Nephron progenitor cell (in vitro differentiated cells): ENCODE measurements around the gene HMG20A.
"Not testable (repeated sequence)": the region's sequence is repeated elsewhere in the genome, so short reads cannot be mapped to it uniquely, and the experiment has no call there.

Experiments used
- DNase-seq: peaks from one replicate; pipeline ENCODE4 v3.0.0; 2021
- H3K27ac Mint-ChIP-seq: 2 replicates; pipeline ENCODE4 v1.8.0; 2021; ENCODE audit warnings: mild to moderate bottlenecking, moderate library complexity, mixed read lengths
- H3K27me3 Mint-ChIP-seq: 2 replicates; pipeline ENCODE4 v1.8.0; 2021; ENCODE audit warnings: mild to moderate bottlenecking, low read depth, mixed read lengths; ENCODE audit not compliant: poor library complexity
- H3K36me3 Mint-ChIP-seq: 2 replicates; pipeline ENCODE4 v1.8.0; 2021; ENCODE audit warnings: low read depth, mixed read lengths
- H3K4me1 Mint-ChIP-seq: 2 replicates; pipeline ENCODE4 v1.8.0; 2021; ENCODE audit warnings: mixed read lengths
- H3K4me3 Mint-ChIP-seq: 2 replicates; pipeline ENCODE4 v1.8.0; 2021; ENCODE audit warnings: mild to moderate bottlenecking, moderate library complexity, mixed read lengths
- H3K9me3 Mint-ChIP-seq: 2 replicates; pipeline ENCODE4 v1.8.0; 2021; ENCODE audit warnings: mild to moderate bottlenecking, moderate library complexity, mixed read lengths
- TF ChIP-seq, protein P1 (sequence below): fragments of 200-600 bp; sonication (generic); IDR thresholded peaks from 2 replicates; pipeline ENCODE4 v1.5.0; 2021; ENCODE audit warnings: antibody characterized with exemption

The HMG20A gene

DNA sequence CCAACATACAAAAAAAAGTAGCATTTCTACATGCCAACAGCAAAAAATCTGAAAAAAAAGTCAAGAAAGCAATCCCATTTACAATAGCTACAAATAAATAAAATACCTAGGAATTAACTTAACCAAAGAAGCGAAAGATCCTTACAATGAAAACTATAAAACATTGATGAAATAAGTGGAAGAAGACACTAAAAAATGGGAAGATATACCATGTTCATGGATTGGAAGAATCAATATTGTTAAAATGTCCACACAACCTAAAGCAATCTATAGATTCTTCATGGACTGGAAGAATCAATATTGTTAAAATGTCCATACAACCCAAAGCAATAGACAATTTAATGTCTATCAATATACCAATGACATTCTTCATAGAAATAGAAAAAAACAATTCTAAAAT lies 21.8 kb upstream of the HMG20A start:
- Mint-ChIP-seq H3K27me3 (no peaks in the 10 kb centered on the region), H3K27ac (no peak overlapping the region), H3K36me3 (peaks cover 56% of the 10 kb centered on the region), H3K9me3 (peaks cover 69% of the 10 kb centered on the region), H3K4me1 (no peaks in the 10 kb centered on the region), H3K4me3 (no peak overlapping the region)
- DNase-seq, result no peak
- TF ChIP-seq, protein P1, sequence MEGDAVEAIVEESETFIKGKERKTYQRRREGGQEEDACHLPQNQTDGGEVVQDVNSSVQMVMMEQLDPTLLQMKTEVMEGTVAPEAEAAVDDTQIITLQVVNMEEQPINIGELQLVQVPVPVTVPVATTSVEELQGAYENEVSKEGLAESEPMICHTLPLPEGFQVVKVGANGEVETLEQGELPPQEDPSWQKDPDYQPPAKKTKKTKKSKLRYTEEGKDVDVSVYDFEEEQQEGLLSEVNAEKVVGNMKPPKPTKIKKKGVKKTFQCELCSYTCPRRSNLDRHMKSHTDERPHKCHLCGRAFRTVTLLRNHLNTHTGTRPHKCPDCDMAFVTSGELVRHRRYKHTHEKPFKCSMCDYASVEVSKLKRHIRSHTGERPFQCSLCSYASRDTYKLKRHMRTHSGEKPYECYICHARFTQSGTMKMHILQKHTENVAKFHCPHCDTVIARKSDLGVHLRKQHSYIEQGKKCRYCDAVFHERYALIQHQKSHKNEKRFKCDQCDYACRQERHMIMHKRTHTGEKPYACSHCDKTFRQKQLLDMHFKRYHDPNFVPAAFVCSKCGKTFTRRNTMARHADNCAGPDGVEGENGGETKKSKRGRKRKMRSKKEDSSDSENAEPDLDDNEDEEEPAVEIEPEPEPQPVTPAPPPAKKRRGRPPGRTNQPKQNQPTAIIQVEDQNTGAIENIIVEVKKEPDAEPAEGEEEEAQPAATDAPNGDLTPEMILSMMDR, result no peak

- no peaks in the 10 kb centered on the region for H3K4me1 Mint-ChIP-seq
Observed at GRCh38 chr15:77400258-77400657, 20.4 kb upstream of the HMG20A start.

GRCh38 chr15:77402740-77403379 lies 17.8 kb upstream of the HMG20A start:
- Mint-ChIP-seq H3K27me3 (no peaks in the 10 kb centered on the region), H3K9me3 (peaks cover 48% of the 10 kb centered on the region), H3K4me3 (no peak overlapping the region), H3K27ac (no peak overlapping the region), H3K36me3 (peaks cover 44% of the 10 kb centered on the region), H3K4me1 (no peaks in the 10 kb centered on the region)
- no peak for DNase-seq
- TF ChIP-seq, protein P1, result no peak

More at GRCh38 chr15:77400258-77400657, 20.4 kb upstream of the HMG20A start:
- DNase-seq, result no peak
- Mint-ChIP-seq H3K9me3 (peaks cover 57% of the 10 kb centered on the region), H3K4me3 (no peak overlapping the region), H3K27me3 (no peaks in the 10 kb centered on the region), H3K36me3 (peaks cover 46% of the 10 kb centered on the region), H3K27ac (no peak overlapping the region)
- TF ChIP-seq, protein P1, result no peak

GRCh38 chr15:77406173-77406759 lies 14.4 kb upstream of the HMG20A start:
- H3K27me3 Mint-ChIP-seq, DNase-seq, H3K4me3 Mint-ChIP-seq, H3K4me1 Mint-ChIP-seq, H3K27ac Mint-ChIP-seq: not testable (repeated sequence)
- H3K9me3 Mint-ChIP-seq, result peaks cover 17% of the 10 kb centered on the region
- peaks cover 17% of the 10 kb centered on the region for H3K36me3 Mint-ChIP-seq

DNA sequence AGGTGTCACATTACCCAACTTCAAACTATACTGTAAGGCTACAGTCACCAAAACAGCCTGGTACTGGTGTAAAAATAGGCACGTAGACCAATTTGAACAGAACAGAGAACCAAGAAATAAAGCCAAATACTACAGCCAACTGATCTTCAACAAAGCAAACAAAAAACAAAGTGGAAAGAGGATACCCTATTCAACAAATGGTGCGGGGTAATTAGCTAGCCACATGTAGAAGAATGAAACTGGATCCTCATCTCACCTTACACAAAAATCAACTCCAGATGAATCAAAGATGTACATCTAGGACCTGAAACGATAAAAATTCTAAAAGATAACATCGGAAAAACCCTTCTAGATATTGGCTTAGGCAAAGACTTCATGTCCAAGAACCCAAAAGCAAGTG lies 13.8 kb upstream of the HMG20A start:
- H3K27ac Mint-ChIP-seq, result no peak overlapping the region
- peaks cover 16% of the 10 kb centered on the region for H3K9me3 Mint-ChIP-seq
- H3K36me3 Mint-ChIP-seq, result peaks cover 16% of the 10 kb centered on the region
- no peak overlapping the region for H3K4me3 Mint-ChIP-seq
- no peaks in the 10 kb centered on the region for H3K27me3 Mint-ChIP-seq
- DNase-seq, result no peak
- no peaks in the 10 kb centered on the region for H3K4me1 Mint-ChIP-seq
- TF ChIP-seq, protein P1, result no peak

GRCh38 chr15:77409259-77410156 lies 11.2 kb upstream of the HMG20A start:
- DNase-seq, result no peak
- H3K27ac Mint-ChIP-seq, result no peak overlapping the region
- H3K4me3 Mint-ChIP-seq, result no peak overlapping the region
- H3K9me3 Mint-ChIP-seq, result peaks cover 16% of the 10 kb centered on the region
- peaks cover 16% of the 10 kb centered on the region for H3K36me3 Mint-ChIP-seq
- no peaks in the 10 kb centered on the region for H3K27me3 Mint-ChIP-seq
- TF ChIP-seq, protein P1, result no peak
- no peaks in the 10 kb centered on the region for H3K4me1 Mint-ChIP-seq

DNA sequence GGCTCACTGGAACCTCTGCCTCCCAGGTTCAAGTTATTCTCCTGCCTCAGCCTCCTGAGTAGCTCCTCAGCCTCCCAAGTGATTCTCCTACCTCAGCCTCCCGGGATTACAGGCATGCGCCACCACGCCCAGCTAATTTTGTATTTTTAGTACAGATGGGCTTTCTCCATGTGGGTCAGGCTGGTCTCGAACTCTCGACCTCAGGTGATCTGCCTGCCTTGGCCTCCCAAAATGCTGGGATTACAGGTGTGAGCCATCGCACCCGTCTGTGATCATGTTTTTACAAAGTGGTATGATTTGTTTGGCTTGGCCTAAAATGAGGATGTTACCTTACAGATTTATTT lies 10.6 kb upstream of the HMG20A start:
- H3K4me3 Mint-ChIP-seq, H3K27ac Mint-ChIP-seq, H3K4me1 Mint-ChIP-seq, H3K27me3 Mint-ChIP-seq, DNase-seq: not testable (repeated sequence)
- Mint-ChIP-seq H3K9me3 (peaks cover 16% of the 10 kb centered on the region), H3K36me3 (peaks cover 16% of the 10 kb centered on the region)
